ENCODE data around the gene HCAR2.
"Not testable (repeated sequence)": the region's sequence is repeated elsewhere in the genome, so short reads cannot be mapped to it uniquely, and the experiment has no call there.

Gene HCAR2

GRCh38 chr12:122665349-122665748 is 37.8 kb downstream of the HCAR2 start:
- DNase-seq (ENCODE audit: low read depth in 1 of 2, low spot score in 1 of 2) = no peak
- TF ChIP-seq JUND (IDR thresholded peaks at IDR 0.05; ENCODE audit: low read depth) = no peak
- in situ Hi-C loops (cut with HindIII; ENCODE audit: low pct_unique_long_range_greater_than_20kb, low sequenced_read_pairs) = no loop called here

- DNase-seq (ENCODE audit: low read depth in 1 of 2, low spot score in 1 of 2) = no peak
- no peak for TF ChIP-seq JUND (IDR thresholded peaks at IDR 0.05; ENCODE audit: low read depth)
- in situ Hi-C loops (cut with HindIII; ENCODE audit: low pct_unique_long_range_greater_than_20kb, low sequenced_read_pairs) = no loop called here
Measured at GRCh38 chr12:122661938-122662337, 41.2 kb downstream of the HCAR2 start.

GRCh38 chr12:122661246-122661645 is 41.9 kb downstream of the HCAR2 start:
- no peak for DNase-seq (ENCODE audit: low read depth in 1 of 2, low spot score in 1 of 2)
- TF ChIP-seq JUND (IDR thresholded peaks at IDR 0.05; ENCODE audit: low read depth) = no peak
- in situ Hi-C loops (cut with HindIII; ENCODE audit: low pct_unique_long_range_greater_than_20kb, low sequenced_read_pairs) = no loop called here

- in situ Hi-C loops (cut with HindIII; ENCODE audit: low pct_unique_long_range_greater_than_20kb, low sequenced_read_pairs) = no loop called here
Measured at GRCh38 chr12:122659579-122659978, 43.6 kb downstream of the HCAR2 start.

GRCh38 chr12:122656298-122656697 is 46.9 kb downstream of the HCAR2 start:
- TF ChIP-seq JUND (IDR thresholded peaks at IDR 0.05; ENCODE audit: low read depth) = no peak
- DNase-seq (ENCODE audit: low read depth in 1 of 2, low spot score in 1 of 2) = no peak
- in situ Hi-C loops (cut with HindIII; ENCODE audit: low pct_unique_long_range_greater_than_20kb, low sequenced_read_pairs) = no loop called here

More at GRCh38 chr12:122659579-122659978, 43.6 kb downstream of the HCAR2 start:
- peak in 1 of 2 experiments; percentile 62 for DNase-seq (ENCODE audit: low read depth in 1 of 2, low spot score in 1 of 2)
- TF ChIP-seq JUND (IDR thresholded peaks at IDR 0.05; ENCODE audit: low read depth) = no peak

GRCh38 chr12:122653291-122653690 is 49.9 kb downstream of the HCAR2 start:
- in situ Hi-C loops (cut with HindIII; ENCODE audit: low pct_unique_long_range_greater_than_20kb, low sequenced_read_pairs) = not testable (repeated sequence)

GRCh38 chr12:122651520-122652224 is 51.5 kb downstream of the HCAR2 start:
- DNase-seq (ENCODE audit: low read depth in 1 of 2, low spot score in 1 of 2) = peak; percentile 45 to 72
- in situ Hi-C loops (cut with HindIII; ENCODE audit: low pct_unique_long_range_greater_than_20kb, low sequenced_read_pairs) = no loop called here
- TF ChIP-seq JUND (IDR thresholded peaks at IDR 0.05; ENCODE audit: low read depth) = no peak

More at GRCh38 chr12:122653291-122653690, 49.9 kb downstream of the HCAR2 start:
- not testable (repeated sequence) for DNase-seq (ENCODE audit: low read depth in 1 of 2, low spot score in 1 of 2)
